ENCODE results near the gene FICD.
A peak's percentile ranks its signal among the peaks of the same experiment; 100 is the strongest.

FICD gene

GRCh38 chr12:108505129-108505528 lies 9.9 kb upstream of the FICD start:
- DNase-seq: no peak

DNA sequence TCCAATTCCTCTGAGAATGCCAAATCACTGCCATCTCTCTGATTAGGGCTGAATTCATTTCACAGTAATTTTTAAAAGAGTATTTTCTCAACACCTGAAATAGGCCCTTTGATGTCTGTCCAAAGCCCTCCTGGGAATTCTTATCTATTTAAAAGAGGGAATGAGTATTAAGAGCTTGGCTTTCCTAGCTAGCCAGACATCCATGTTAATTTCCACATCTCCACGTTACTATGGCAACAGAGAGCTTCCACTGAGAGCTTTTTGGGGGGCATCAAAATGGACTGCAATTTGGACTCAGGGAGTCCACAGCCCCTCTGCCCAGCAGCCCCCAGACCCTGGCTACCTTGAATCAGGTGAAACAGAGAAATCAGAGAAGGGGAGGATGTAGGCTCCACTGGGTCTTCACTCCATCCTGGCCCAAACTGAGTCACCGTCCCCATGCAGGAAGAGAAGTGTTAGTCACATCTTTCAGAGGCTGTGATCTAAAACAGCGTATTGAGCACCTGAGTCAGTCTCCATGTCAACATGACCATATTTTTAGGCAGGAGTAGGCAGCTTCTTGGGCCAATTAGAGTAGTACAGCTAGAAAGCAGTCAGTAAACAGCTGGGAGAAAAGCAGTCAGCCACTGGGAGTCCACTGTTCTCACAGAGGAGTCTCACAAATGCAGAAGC lies 7.0 kb upstream of the FICD start:
- DNase-seq: no peak

DNA sequence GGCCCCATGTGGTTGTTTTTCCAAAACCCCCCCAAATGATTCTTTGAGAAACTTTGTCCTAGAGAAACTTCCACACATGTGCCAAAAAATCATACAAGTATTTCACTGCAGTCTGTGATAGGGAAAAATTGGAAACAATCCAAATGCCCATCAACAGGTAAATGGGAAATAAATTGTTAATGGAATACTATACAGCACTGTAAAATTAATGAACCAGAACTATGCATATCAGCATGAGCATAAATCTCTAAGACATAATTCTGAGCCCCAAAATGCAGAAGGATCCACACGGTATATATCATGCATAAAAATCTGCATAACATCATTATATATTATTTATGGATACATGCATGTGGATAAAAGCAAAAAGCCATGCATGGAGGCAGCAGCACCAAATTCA lies 5.3 kb upstream of the FICD start:
- no peak for DNase-seq

DNA sequence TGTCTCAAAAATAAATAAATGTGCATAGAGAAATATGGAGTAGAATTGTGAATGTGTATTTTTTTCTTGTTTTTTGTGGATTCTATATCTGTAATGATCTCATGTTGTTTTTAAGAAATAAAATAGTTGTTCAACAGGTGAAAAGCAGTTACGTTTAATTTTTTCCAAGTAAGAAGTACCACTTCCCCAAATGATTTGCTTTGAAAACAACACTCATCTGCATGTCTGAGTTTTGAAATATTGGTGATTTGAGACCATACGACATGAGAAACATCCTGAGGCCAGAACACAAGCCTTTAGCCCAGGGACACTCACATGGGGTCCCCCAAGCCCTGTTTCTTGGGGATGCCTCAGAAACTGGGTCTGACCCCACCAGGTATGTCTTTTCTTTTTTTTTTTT lies 4.2 kb upstream of the FICD start:
- no peak for DNase-seq

DNA sequence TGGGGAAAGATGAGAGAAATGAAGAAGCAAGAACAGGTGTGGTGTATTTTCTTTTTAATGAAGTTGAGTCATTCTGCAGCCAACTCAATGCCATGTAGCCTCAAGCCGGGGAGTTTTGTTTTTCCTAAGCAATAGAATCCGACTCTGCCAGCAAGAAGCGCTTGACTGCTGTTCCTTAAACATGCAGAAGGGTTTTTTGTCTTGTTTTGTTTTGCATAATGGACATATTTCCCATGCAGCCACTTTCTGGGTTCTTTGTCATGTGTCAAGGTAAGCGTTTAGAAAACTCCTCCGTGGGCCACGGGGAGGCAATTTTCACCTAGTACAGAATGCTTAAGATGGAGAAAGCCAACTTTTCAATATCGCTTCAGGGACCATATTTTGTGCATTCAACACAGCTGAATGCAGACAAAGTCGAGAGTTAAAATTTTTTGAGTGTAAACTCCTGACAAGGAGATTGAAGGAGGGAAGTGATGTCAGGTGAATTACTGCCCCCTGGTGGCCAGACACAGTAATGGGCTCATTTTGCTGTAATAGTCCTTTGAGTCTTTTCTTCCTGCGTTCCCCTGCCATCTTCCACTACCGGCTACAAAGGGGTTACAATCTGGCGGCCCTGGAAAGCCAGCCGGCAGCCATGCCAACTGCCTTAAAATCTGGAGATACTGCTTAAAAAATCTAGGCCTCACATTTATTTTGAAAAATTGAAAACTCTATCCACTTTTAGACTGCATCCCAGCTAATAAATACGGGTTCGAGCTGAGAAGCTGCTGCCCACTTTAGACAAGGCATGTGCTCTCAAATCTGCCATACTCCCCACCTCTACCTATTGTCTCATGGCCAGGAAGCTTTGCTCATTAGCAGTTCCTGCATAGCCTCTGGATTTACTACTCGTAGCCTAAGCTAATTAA lies 3.2 kb upstream of the FICD start:
- peak; percentile 91 for DNase-seq

DNA sequence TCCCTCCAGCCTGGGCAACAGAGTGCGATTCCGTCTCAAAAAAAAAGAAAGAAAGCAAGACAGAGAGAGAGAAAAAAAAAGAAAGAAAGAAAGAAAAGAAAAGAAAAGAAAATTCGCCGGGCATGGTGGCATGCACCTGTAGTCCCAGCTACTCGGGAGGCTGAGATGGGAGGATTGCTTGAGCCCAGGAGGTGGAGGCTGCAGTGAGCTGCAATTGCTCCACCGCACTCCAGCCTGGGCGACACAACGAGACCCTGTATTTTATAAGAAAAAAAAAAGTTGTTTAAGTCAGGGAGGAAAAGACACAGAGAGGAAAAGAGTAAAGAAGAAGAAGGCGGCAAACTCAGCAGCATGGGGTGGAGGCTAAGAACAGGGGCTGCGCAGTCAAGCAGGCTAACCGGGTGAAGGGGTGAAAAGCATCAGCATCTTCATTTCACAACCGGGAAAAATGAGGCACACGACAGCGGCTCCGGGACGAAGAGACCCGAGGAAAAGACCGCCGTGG lies 557 bp upstream of the FICD start:
- DNase-seq: no peak

DNA sequence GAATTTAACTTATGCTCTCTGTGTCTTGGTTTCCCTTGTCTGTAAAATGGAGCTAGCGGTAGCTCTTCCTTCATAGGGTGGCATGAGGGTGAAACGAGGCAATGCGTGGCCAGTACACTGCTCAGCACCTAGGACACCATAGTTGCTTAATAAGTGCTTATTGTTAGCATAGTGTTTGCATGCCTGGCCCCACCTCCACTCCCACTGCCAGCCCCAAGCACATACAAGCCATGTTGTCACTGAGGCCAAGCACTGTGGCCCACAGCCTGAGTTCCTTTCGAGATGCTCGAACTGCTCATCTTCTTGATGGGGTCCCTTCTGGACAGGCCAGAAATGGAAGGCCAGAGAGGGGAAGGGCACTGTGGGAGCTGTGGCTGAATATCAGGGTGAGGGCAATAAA lies 839 bp downstream of the FICD start:
- no peak for DNase-seq

DNA sequence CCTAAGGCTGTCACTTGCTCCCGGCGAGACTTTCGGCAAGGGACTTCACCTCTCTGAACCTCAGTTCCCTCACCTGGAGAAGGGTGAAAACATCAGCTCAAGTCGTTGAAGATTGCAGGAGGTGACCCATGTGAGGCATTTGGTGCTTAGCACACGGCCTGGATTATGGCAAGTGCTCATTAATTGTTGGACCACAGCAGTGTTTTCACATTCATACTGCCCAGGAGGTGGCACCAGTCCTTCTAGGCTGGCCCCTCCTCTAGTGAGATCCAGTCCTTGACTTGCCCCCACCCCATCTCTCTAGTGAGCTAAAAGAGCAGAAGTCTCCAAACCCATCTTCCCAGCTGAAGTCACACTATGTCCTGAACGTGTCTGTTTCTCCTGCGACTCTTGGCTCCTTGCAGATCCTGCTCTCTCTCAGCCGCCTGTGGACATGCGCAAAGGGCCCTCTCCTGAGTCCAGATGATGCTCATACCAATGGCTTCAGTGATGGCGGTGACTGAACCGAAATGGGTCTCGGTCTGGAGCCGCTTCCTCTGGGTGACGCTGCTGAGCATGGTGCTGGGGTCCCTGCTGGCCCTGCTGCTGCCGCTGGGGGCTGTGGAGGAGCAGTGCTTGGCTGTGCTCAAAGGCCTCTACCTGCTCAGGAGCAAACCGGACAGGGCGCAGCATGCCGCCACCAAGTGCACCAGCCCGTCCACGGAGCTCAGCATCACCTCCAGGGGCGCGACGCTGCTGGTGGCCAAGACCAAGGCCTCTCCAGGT lies 1.6 kb downstream of the FICD start:
- no peak for DNase-seq

DNA sequence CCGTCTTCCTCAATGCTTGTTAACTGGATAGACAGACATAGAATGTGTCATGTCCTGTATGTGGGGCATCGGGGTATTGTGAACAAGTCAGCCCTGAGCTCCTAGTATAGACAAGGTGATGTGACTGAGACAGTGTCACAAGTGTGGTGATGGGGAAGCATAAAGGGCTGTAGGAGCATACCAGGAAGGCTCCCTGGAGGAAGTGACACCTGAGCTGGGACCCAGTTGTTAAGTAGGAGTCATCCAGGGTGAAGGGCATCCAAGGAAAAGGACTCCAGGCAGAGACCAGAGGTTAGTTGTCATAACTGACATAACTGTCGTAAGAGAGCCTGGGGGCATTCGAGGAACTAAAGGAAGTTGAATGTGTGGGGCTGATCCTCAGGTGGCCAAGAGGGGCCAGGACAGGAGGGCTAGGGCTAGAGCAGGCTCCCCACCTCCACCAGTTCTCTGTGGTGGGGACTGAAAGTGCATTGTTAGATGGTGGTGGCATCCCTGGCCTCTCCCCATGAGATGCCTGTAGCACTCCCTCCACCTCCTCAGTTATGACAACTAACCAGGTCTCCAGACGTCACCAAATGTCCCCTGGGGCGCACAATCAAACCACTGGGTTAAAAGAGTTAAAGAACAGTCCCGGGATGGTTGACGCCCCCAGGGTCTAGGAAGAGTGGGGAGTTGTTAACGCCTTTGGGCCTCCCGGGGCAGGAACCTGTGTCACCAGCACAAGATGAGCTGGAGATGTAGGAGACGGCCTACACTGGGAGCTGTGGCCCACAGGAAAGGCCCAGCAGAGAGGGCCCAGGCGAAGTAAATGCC lies 2.4 kb downstream of the FICD start:
- DNase-seq: no peak

- no peak for DNase-seq
Observed at GRCh38 chr12:108518101-108518715, 3.1 kb downstream of the FICD start.

DNA sequence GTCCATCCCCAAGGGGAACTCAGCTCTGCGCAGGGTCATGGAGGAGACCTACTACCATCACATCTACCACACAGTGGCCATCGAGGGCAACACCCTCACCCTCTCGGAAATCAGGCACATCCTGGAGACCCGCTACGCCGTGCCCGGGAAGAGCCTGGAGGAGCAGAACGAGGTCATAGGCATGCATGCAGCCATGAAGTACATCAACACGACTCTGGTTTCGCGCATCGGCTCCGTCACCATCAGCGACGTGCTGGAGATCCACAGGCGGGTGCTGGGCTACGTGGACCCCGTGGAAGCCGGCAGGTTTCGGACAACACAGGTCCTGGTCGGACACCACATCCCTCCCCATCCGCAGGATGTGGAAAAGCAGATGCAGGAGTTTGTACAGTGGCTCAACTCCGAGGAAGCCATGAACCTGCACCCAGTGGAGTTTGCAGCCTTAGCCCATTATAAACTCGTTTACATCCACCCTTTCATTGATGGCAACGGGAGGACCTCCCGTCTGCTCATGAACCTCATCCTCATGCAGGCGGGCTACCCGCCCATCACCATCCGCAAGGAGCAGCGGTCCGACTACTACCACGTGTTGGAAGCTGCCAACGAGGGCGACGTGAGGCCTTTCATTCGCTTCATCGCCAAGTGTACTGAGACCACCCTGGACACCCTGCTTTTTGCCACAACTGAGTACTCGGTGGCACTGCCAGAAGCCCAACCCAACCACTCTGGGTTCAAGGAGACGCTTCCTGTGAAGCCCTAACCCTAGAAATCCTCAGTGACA lies 3.8 kb downstream of the FICD start:
- DNase-seq: no peak

DNA sequence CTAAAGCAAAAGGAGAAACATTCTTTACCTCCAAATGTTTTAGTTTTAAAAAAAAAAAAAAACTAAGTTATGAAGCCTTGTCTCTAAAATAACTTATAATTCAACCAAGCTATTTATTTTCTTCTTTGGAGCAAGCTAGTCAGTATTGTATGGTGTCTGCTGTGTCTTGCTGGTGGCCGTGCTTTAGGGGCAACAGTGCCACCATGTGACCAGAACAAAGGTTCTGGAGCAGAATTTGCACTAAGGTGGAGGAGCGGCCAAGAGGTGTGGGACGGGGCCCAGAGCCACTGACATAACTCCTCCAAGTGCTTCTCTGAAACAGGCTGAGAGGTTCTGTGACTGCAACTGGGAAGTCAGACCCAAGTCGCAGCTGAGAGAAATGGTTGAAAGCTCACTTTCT lies 4.5 kb downstream of the FICD start:
- no peak for DNase-seq

DNA sequence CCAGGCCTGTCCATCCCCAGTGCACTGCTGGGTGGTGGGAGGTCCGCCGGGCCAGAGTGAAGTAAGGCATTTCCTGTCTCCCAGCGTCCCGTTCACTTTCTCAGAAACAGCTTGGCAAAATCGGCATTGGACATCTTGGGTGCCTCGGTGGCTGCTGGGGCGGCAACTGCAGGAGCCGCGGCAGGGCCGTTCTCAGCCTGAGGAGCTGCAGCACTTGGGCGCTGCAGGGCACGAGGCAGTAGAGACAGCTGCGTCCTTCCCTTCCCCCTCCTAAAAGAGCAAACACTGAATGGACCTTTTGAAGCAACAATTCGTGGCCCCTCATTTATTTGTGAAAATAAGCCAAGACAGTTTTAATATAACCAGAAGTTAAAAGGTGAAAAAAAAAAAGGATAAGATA lies 8.3 kb downstream of the FICD start:
- no peak for DNase-seq

DNA sequence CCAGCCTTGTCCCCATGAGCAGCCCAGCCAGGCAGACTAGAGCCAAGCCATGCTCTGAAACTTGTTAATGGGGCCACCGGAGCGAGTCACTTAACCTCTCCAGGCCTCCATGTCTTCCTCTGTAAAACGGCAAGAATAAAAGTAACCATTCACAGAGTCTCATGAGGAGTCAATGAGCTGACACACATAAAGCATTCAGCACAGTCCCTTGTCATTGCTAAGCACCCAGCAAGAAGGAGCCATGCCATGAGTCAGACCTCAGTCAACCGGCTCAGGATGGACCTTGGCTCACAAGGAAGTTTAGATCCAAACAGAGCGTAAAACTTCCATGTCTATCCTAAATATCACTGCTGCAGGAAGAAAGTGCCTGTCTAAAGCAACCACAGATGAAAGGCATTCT lies 10.6 kb downstream of the FICD start:
- no peak for DNase-seq

GRCh38 chr12:108526482-108527165 lies 11.5 kb downstream of the FICD start:
- DNase-seq: peak; percentile 66

DNA sequence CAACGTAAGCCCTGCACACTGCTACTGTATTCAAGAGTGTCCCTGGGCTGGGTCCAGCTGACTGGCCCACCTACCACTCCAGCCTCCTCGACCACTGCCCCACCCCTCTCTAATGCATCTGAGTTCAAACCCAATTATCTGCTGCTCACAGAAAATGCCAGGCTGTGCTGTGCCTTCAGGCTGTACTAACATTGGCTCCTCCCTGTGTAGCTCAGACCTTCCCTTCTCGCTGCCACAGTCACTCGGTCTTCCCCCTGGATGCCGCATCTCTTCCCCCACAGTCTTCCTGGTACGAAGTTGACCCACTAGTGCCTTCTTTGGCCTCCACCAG lies 12.1 kb downstream of the FICD start:
- DNase-seq: no peak

DNA sequence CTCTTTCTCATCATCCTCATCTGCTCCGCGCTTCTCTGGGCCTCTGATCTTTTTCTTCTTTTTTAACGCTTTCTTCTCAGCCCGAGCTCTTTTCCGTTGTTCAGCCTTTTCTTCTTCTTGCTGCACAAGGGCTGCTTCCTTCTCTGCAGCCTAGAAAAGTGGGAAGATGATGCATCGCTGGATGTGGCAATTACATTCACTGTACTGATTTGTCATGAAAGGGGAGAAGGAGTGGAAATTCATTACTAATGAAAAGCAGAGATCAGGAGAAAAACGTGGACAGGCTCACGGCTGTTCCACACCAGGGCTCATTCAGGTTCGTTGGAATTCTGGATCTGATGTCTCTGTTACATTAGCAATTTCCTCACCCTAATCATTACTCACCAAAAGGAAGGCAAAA lies 15.1 kb downstream of the FICD start:
- DNase-seq: no peak

GRCh38 chr12:108531929-108532848 lies 17.1 kb downstream of the FICD start:
- no peak for DNase-seq

GRCh38 chr12:108538146-108538545 lies 23.1 kb downstream of the FICD start:
- DNase-seq: no peak
